Measurements from ENCODE around the gene TRAFD1.

- no peak for TF ChIP-seq CTCF (IDR thresholded peaks at IDR 0.05)
- TF ChIP-seq POLR2A (IDR thresholded peaks at IDR 0.05), result no peak
These were observed 33.8 kb downstream of the TRAFD1 start for GRCh38 chr12:112159146-112159541.
